ENCODE data around the gene LTBP3. TPM values are rescaled to one million over a fixed set of nuclear protein-coding genes. Genes with fewer than 3 reads are reported as not detected.

Gene LTBP3
- total and polyA plus RNA-seq, 9 donors, result 35.9 to 292 (median 188) TPM

- no peak for TF ChIP-seq POLR2A (IDR thresholded peaks at IDR 0.05)
- TF ChIP-seq CTCF (IDR thresholded peaks at IDR 0.05), result no peak
- TF ChIP-seq EP300 (IDR thresholded peaks at IDR 0.05), result no peak
- intact Hi-C loops (cut with DNase I), result no loop called here
- Histone ChIP-seq H3K9me3 (no peaks in the 10 kb centered on the region), H3K4me1 (ENCODE audit: insufficient read depth) (no peaks in the 10 kb centered on the region), H3K27me3 (no peaks in the 10 kb centered on the region), H3K36me3 (no peaks in the 10 kb centered on the region), H3K4me3 (no peak overlapping the region), H3K27ac (no peak overlapping the region)
- no peak for DNase-seq
- 90 to 94% (median 92%) methylated on average over 10 of the region's 10 CpGs for WGBS, 3 donors
These were observed 25.4 kb upstream of the LTBP3 start for GRCh38 chr11:65583589-65583988.

GRCh38 chr11:65581928-65582327, 23.8 kb upstream of the LTBP3 start:
- Histone ChIP-seq H3K27ac (no peak overlapping the region), H3K4me1 (ENCODE audit: insufficient read depth) (peaks cover 7% of the 10 kb centered on the region)
- TF ChIP-seq EP300 (IDR thresholded peaks at IDR 0.05), result no peak
- TF ChIP-seq POLR2A (IDR thresholded peaks at IDR 0.05), result no peak

GRCh38 chr11:65580756-65581155, 22.6 kb upstream of the LTBP3 start:
- 92 to 94% (median 93%) methylated on average over 8 of the region's 8 CpGs for WGBS, 3 donors
- no peaks in the 10 kb centered on the region for H3K36me3 ChIP-seq
- intact Hi-C loops (cut with DNase I), result no loop called here

More at GRCh38 chr11:65581928-65582327, 23.8 kb upstream of the LTBP3 start:
- intact Hi-C loops (cut with DNase I), result no loop called here
- Histone ChIP-seq H3K9me3 (no peaks in the 10 kb centered on the region), H3K36me3 (no peaks in the 10 kb centered on the region), H3K27me3 (no peaks in the 10 kb centered on the region), H3K4me3 (no peak overlapping the region)
- DNase-seq, result no peak
- WGBS, 3 donors, result 83 to 88% (median 86%) methylated on average over 3 of the region's 3 CpGs

GRCh38 chr11:65580031-65580692, 22.0 kb upstream of the LTBP3 start:
- Histone ChIP-seq H3K9me3 (no peaks in the 10 kb centered on the region), H3K27me3 (no peaks in the 10 kb centered on the region), H3K27ac (no peak overlapping the region), H3K36me3 (no peaks in the 10 kb centered on the region), H3K4me1 (ENCODE audit: insufficient read depth) (peaks cover 13% of the 10 kb centered on the region), H3K4me3 (no peak overlapping the region)
- intact Hi-C loops (cut with DNase I), result no loop called here
- WGBS, 3 donors, result 84 to 89% (median 87%) methylated on average over 19 of the region's 19 CpGs
- TF ChIP-seq CTCF (IDR thresholded peaks at IDR 0.05) (no peak), POLR2A (IDR thresholded peaks at IDR 0.05) (no peak), EP300 (IDR thresholded peaks at IDR 0.05) (no peak)
- peak in 1 of 5 donors; percentile 34 for DNase-seq

More at GRCh38 chr11:65580756-65581155, 22.6 kb upstream of the LTBP3 start:
- Histone ChIP-seq H3K27ac (no peak overlapping the region), H3K4me3 (no peak overlapping the region), H3K27me3 (no peaks in the 10 kb centered on the region), H3K4me1 (ENCODE audit: insufficient read depth) (peaks cover 9% of the 10 kb centered on the region), H3K9me3 (no peaks in the 10 kb centered on the region)
- DNase-seq, result no peak
- TF ChIP-seq EP300 (IDR thresholded peaks at IDR 0.05) (no peak), CTCF (IDR thresholded peaks at IDR 0.05) (no peak), POLR2A (IDR thresholded peaks at IDR 0.05) (no peak)

GRCh38 chr11:65579291-65579690, 21.1 kb upstream of the LTBP3 start:
- H3K27me3 ChIP-seq, result no peaks in the 10 kb centered on the region
- H3K36me3 ChIP-seq, result no peaks in the 10 kb centered on the region
- H3K27ac ChIP-seq, result no peak overlapping the region
- H3K4me3 ChIP-seq, result no peak overlapping the region
- no peak for TF ChIP-seq CTCF (IDR thresholded peaks at IDR 0.05)
- TF ChIP-seq POLR2A (IDR thresholded peaks at IDR 0.05), result no peak
- TF ChIP-seq EP300 (IDR thresholded peaks at IDR 0.05), result no peak
- 77 to 86% (median 79%) methylated on average over 4 of the region's 4 CpGs for WGBS, 3 donors
- no peaks in the 10 kb centered on the region for H3K9me3 ChIP-seq
- intact Hi-C loops (cut with DNase I), result loop anchor here in 1 of 4 donors (5.0 kb wide), 1 partner anchor 33 kb away; the partner anchor contains the start of gene MAP3K11
- H3K4me1 ChIP-seq (ENCODE audit: insufficient read depth), result peaks cover 13% of the 10 kb centered on the region
- DNase-seq, result no peak
